ENCODE data around the gene CLDN9.

The CLDN9 gene

GRCh38 chr16:3012828-3013420 lies at the start of gene CLDN9:
Gene CLDN9 (plus strand): TSS chr16:3012923. CDS start chr16:3013363, 440 bp downstream.
- no peak for DNase-seq (ENCODE audit: low read depth)

- no peak for DNase-seq (ENCODE audit: low read depth)
These were observed 49.5 kb upstream of the CLDN9 start for GRCh38 chr16:2963074-2963722.

- no peak for DNase-seq (ENCODE audit: low read depth)
These were observed 48.8 kb upstream of the CLDN9 start, which contains the start of gene KREMEN2 for GRCh38 chr16:2963723-2964474. Gene KREMEN2 (plus strand): TSS chr16:2964275. CDS start chr16:2964521, 246 bp downstream.

GRCh38 chr16:2964475-2965336 lies 48.0 kb upstream of the CLDN9 start:
- DNase-seq (ENCODE audit: low read depth): peak; percentile 44

GRCh38 chr16:2966043-2966807 lies 46.5 kb upstream of the CLDN9 start:
- DNase-seq (ENCODE audit: low read depth): no peak

- no peak for DNase-seq (ENCODE audit: low read depth)
These were observed 45.9 kb upstream of the CLDN9 start for GRCh38 chr16:2966808-2967191.

- no peak for DNase-seq (ENCODE audit: low read depth)
These were observed 45.5 kb upstream of the CLDN9 start for GRCh38 chr16:2967211-2967631.

GRCh38 chr16:2967721-2968161 lies 45.0 kb upstream of the CLDN9 start:
- DNase-seq (ENCODE audit: low read depth): no peak

GRCh38 chr16:2968368-2968737 lies 44.4 kb upstream of the CLDN9 start:
- no peak for DNase-seq (ENCODE audit: low read depth)

GRCh38 chr16:2968738-2969544 lies 43.8 kb upstream of the CLDN9 start, which contains the start of gene PAQR4:
Gene PAQR4 (plus strand): TSS chr16:2969348. CDS start chr16:2969675, 327 bp downstream.
- DNase-seq (ENCODE audit: low read depth): peak; percentile 74

GRCh38 chr16:2969545-2970521 lies 42.9 kb upstream of the CLDN9 start:
- peak; percentile 69 for DNase-seq (ENCODE audit: low read depth)

GRCh38 chr16:2970563-2970962 lies 42.2 kb upstream of the CLDN9 start:
- no peak for DNase-seq (ENCODE audit: low read depth)

- DNase-seq (ENCODE audit: low read depth): no peak
These were observed 41.4 kb upstream of the CLDN9 start for GRCh38 chr16:2971134-2971984.

GRCh38 chr16:2971985-2972784 lies 40.5 kb upstream of the CLDN9 start:
- no peak for DNase-seq (ENCODE audit: low read depth)

GRCh38 chr16:2973093-2973492 lies 39.6 kb upstream of the CLDN9 start:
- no peak for DNase-seq (ENCODE audit: low read depth)

- no peak for DNase-seq (ENCODE audit: low read depth)
These were observed 39.0 kb upstream of the CLDN9 start for GRCh38 chr16:2973605-2974318.

Measured in activated T-cell treated with anti-CD3 and anti-CD28 coated beads for 24 hours (primary cell).